Ascending aorta (tissue), 2 donors: ENCODE data around the gene B3GNT2. TPM values are rescaled to one million over a fixed set of nuclear protein-coding genes. Genes with fewer than 3 reads are reported as not detected.
"Not testable (repeated sequence)": the region's sequence is repeated elsewhere in the genome, so short reads cannot be mapped to it uniquely, and the experiment has no call there.

Experiments
- DNase-seq, 2 donors: peaks; one replicate each; pipeline ENCODE4 v3.0.0-alpha.2; 2019; ENCODE audit warnings: low spot score in 2 of 2
- H3K27ac ChIP-seq, 2 donors: fragments of 200-600 bp; sonication (generic); one replicate each; pipeline ENCODE4 v1.5.1; 2016 to 2017; ENCODE audit warnings: mild to moderate bottlenecking in 1 of 2
- H3K27me3 ChIP-seq: fragments of 200-600 bp; sonication (generic); one replicate; pipeline ENCODE4 v1.5.1; 2017
- H3K36me3 ChIP-seq, 2 donors: fragments of 200-600 bp; sonication (generic); one replicate each; pipeline ENCODE4 v1.5.1; 2016
- H3K4me1 ChIP-seq, 2 donors: fragments of 200-600 bp; sonication (generic); one replicate each; pipeline ENCODE4 v1.5.1; 2016 to 2017; ENCODE audit warnings: mild to moderate bottlenecking in 1 of 2
- H3K4me3 ChIP-seq, 2 donors: fragments of 200-600 bp; sonication (generic); one replicate each; pipeline ENCODE4 v1.5.1; 2016 to 2017; ENCODE audit warnings: mild to moderate bottlenecking in 1 of 2
- H3K9me3 ChIP-seq, 2 donors: fragments of 200-600 bp; sonication (generic); one replicate each; pipeline ENCODE4 v1.5.1; 2016
- CTCF ChIP-seq, 3 experiments: fragments of 200-600 bp in 2 of 3; fragments of 450-650 bp in 1 of 3; sonication (generic) in 2 of 3; IDR thresholded peaks; one replicate each; pipeline ENCODE4 v1.5.1; 2016 to 2019; ENCODE audit warnings: antibody characterized with exemption in 3 of 3, mild to moderate bottlenecking in 1 of 3, moderate library complexity in 1 of 3
- intact Hi-C: fragments of 100-400 bp; cut with DNase I; formaldehyde crosslinking; loops from one replicate; pipeline ENCODE4 v1.15.1; 2023
- total RNA-seq: library from RNA; depleted of rRNA; stranded (reverse); fragments of >200 nt; gene quantifications from one replicate; pipeline ENCODE4 v1.1.0, GENCODE V29; 2016

Gene B3GNT2
- total RNA-seq, 1 donor from 2014 or later: 15.2 TPM

GRCh38 chr2:62263076-62263715 lies 67.3 kb downstream of the B3GNT2 start:
- no peaks in the 10 kb centered on the region for H3K36me3 ChIP-seq
- H3K4me1 ChIP-seq: no peaks in the 10 kb centered on the region
- intact Hi-C loops: no loop called here
- H3K27me3 ChIP-seq: no peaks in the 10 kb centered on the region
- H3K27ac ChIP-seq: no peak overlapping the region
- no peaks in the 10 kb centered on the region for H3K9me3 ChIP-seq
- no peak overlapping the region for H3K4me3 ChIP-seq
- DNase-seq: no peak
- TF ChIP-seq CTCF (IDR thresholded peaks at IDR 0.05): no peak

- no peak for TF ChIP-seq CTCF (IDR thresholded peaks at IDR 0.05)
- no peak overlapping the region for H3K4me3 ChIP-seq
- no peaks in the 10 kb centered on the region for H3K36me3 ChIP-seq
- intact Hi-C loops: no loop called here
- H3K9me3 ChIP-seq: no peaks in the 10 kb centered on the region
- H3K27ac ChIP-seq: no peak overlapping the region
- no peaks in the 10 kb centered on the region for H3K27me3 ChIP-seq
- no peak for DNase-seq
- H3K4me1 ChIP-seq: no peaks in the 10 kb centered on the region
Observed at GRCh38 chr2:62264186-62264585, 68.3 kb downstream of the B3GNT2 start.

DNA sequence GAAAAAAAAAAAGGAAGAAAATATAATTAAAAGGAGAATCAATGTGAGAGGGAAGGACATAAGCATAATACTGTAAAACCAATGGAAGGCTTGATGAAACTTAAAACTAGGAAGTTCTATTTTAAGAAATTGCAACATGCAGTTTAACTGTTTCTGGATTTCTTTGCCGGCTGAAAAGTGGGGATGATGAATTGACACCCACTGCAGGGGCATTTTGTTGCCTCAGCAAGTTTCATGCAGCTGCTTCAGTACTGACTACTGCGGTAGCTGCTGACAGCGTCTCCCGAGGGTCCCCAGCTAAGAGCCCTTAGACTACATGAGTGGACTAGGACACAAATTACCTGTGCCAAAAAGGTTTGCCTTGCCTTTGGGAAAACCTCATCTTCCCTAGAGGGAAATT lies 69.2 kb downstream of the B3GNT2 start:
- H3K9me3 ChIP-seq: no peaks in the 10 kb centered on the region

DNA sequence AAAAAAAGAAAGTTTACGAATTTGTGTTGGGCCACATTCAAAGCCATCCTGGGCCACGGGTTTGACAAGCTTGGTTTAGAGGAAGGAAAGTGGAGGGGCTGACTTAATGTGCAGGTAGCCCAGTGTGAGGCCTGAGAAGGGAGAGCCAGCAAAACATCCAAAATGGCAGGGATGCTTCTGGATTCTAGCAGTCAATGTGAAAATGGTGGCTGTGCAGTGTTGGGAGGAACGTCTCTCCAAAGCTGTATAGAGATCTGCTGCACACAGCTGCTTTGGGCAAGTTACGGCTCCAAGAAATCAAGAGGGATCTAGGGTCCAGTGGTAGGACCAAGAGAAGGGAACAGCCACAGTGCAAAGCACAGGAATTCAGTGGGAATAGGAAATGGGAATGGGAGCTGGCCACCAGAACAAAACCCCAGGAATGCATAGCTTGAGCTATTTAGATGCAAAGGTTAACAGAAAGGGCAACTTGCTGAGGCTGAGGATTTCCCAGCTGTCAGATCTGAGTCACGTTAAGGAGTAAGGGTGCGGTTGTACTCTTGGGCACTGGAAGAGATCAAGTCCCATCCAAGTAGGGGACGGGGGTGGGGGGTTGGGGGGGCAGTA lies 70.6 kb downstream of the B3GNT2 start:
- intact Hi-C loops: no loop called here
- no peak overlapping the region for H3K27ac ChIP-seq
- no peaks in the 10 kb centered on the region for H3K27me3 ChIP-seq
- DNase-seq: no peak
- no peak for TF ChIP-seq CTCF (IDR thresholded peaks at IDR 0.05)
- no peak overlapping the region for H3K4me3 ChIP-seq
- H3K4me1 ChIP-seq: no peaks in the 10 kb centered on the region
- H3K36me3 ChIP-seq: no peaks in the 10 kb centered on the region
- no peaks in the 10 kb centered on the region for H3K9me3 ChIP-seq

More for the DNA sequence above, 69.2 kb downstream of the B3GNT2 start:
- Histone ChIP-seq H3K4me1 (no peaks in the 10 kb centered on the region), H3K4me3 (no peak overlapping the region), H3K27ac (no peak overlapping the region), H3K27me3 (no peaks in the 10 kb centered on the region), H3K36me3 (no peaks in the 10 kb centered on the region)
- TF ChIP-seq CTCF (IDR thresholded peaks at IDR 0.05): no peak
- no peak for DNase-seq
- intact Hi-C loops: no loop called here

DNA sequence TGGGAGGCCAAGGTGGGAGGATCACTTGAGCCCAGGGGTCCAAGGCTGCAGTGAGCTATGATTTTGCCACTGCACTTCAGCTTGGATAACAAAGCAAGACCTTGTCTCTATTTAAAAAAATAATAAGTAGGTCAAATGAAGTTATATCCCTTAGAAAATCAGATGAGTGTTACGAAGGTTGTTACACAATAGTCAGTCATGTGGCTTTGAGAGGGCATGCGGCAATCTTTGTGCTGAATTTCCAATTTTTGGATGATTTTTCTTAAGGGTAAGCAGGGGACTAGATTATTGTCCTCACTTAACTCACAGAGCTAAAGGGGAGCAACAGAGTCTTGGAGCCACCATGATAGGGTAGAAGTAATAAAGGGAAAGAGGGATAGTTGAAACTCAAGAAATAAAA lies 71.8 kb downstream of the B3GNT2 start:
- H3K4me3 ChIP-seq: no peak overlapping the region
- H3K4me1 ChIP-seq: no peaks in the 10 kb centered on the region
- no peaks in the 10 kb centered on the region for H3K36me3 ChIP-seq
- no peaks in the 10 kb centered on the region for H3K9me3 ChIP-seq
- no peaks in the 10 kb centered on the region for H3K27me3 ChIP-seq
- intact Hi-C loops: no loop called here
- no peak overlapping the region for H3K27ac ChIP-seq
- no peak for TF ChIP-seq CTCF (IDR thresholded peaks at IDR 0.05)
- DNase-seq: no peak

GRCh38 chr2:62268681-62269188 lies 72.8 kb downstream of the B3GNT2 start:
- H3K4me1 ChIP-seq, intact Hi-C loops, DNase-seq, H3K27me3 ChIP-seq, H3K36me3 ChIP-seq, H3K9me3 ChIP-seq, H3K4me3 ChIP-seq, H3K27ac ChIP-seq: not testable (repeated sequence)
